EL (cell line): ENCODE data around the gene CYYR1.

ENCODE experiments used
- DNase-seq: peaks from one replicate; pipeline ENCODE4 v3.0.0-alpha.2; 2016

CYYR1 gene

GRCh38 chr21:26572702-26573381 lies at the start of gene CYYR1:
TSS of gene CYYR1 (minus strand) at chr21:26573286. CDS start at chr21:26572940, 346 bp downstream.
- peak; percentile 15 for DNase-seq

GRCh38 chr21:26617176-26617575 lies 44.1 kb upstream of the CYYR1 start:
- DNase-seq, result no peak

DNA sequence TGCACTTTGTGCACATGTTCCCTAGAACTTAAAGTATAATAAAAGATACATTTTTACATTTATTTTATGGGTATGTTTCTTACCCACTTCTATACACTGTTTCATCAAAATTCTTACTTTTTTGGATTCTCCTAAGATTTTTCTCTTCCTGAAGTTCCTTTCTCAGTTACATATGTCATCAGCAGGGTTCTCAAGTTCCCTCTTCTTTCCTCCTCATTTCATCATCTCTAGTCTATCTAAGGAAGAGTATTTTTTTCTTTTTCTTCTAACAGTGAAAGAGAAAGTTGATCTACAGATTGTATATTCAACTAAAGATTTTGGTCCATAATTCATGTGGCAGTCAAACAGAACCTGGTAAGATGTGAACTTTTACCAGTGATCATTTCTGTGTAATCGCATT lies 41.2 kb upstream of the CYYR1 start:
- DNase-seq, result no peak

GRCh38 chr21:26599261-26599660 lies 26.2 kb upstream of the CYYR1 start:
- no peak for DNase-seq

GRCh38 chr21:26597981-26598380 lies 24.9 kb upstream of the CYYR1 start:
- DNase-seq, result no peak

DNA sequence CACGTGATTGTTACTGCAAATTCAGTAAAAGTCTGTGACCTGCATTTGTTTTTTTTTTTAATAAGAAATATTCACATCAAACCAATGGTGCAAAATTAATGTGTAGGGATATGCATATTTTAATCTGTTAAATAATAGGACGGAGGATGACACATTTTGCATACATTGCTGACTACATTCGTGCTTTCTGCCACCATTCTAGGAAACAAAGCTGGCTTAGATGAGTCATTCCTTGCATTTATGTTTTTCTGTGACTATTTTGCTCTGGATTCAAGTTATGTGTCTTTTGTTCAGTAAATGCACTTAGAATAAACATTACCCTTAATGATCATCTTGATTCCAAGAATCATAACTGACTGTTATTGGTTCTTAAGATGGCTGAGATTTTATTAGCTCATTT lies 23.9 kb upstream of the CYYR1 start:
- DNase-seq, result no peak

- DNase-seq, result no peak
Measured at GRCh38 chr21:26595971-26596370, 22.9 kb upstream of the CYYR1 start.

DNA sequence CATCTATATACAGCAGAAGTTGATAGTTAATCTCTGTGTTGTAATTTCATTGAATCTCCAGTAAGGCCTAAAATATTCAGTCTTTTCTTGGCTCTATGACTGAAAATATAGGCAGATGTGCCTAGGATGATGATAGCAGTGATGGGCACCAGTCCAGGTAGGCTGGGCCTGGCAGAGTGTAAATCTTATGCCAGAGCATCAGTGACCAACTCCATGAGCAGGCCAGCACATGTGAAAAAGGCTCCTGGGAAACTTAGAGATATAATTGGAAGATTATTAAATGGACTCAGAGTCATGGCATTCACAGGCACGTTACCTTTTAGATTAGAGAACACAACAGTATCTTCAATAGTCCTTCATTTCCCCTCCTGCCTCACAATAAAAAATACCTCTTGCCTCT lies 20.7 kb upstream of the CYYR1 start:
- no peak for DNase-seq

DNA sequence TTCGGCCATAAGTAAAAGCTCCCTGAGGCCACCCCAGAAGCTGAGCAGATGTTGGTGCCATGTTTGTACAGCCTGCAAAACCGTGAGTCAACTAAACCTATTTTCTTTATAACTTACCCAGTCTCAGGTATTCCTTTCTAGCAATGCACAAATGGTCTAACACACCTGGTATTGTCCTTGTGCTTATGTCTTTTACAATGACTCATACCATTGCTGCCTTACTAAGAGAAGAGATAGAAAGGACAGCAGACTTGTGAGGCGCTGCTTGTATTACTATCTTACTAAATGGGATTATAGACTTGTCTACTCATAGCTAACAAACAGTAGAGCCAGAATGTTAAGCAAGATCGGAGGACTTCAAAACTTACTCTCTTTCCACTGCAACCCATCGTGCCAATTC lies 18.5 kb upstream of the CYYR1 start:
- DNase-seq, result no peak

- DNase-seq, result no peak
Measured at GRCh38 chr21:26588446-26588845, 15.4 kb upstream of the CYYR1 start.

DNA sequence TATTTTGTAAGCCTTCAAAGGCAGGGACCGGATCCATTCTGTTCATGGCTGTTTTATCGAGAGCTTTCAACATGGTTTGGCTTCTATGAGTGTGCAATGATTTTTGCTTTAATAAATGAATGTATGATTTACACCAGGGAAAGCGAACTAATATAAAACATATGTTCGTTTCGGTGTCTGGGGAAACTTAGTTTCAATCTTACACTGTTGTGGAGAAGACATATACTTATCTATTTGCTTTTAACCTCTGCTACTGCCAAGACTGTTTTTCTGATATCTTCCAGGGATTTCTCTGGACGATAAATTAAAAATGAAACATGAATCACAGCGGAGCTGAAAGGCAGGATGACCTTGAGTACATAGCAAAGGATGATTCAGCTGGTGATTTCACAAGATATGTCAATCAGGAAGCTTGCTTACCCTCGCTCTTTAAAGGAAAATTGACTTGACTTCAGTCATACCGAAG lies 14.7 kb upstream of the CYYR1 start:
- peak; percentile 64 for DNase-seq

DNA sequence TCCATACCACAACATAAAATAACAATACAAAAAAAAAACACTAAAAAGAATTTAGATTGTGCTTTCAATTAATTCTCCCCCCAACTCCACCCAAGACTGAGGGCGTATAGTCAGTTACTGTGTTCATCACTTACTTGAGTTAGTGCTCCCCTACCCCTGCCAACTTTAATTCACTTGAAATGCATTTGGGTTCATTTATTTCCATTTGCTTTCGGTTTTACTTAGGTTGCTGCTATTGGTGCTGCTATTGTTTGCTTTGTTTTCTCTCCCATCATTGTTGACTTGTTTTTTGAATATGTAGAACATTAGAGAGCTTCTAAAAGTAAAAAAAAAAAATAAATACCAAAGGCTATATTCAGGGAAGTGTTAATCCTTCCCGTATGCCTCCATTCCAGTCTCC lies 10.7 kb upstream of the CYYR1 start:
- no peak for DNase-seq

GRCh38 chr21:26581818-26582217 lies 8.7 kb upstream of the CYYR1 start:
- DNase-seq, result no peak

- DNase-seq, result no peak
Measured at GRCh38 chr21:26572076-26572701, 897 bp downstream of the CYYR1 start.

DNA sequence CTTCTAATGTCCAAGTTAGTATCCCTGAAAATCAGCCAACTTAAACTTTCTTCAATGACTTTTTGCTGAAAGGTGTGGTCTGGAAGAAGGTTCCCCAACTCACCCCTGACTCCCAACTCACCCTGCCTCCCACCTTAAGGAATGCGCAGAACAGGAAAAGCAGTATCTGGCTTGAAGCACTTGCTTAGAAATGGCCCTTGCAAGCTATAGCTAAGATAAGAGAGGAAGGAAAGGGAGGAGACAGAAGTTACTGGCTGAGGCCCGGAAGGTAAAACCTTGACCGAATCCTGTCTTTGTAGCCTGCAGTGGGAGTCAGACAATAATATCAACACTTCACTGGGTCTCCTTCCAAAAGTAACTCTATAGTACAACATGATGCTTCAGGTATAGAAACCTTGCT lies 2.9 kb downstream of the CYYR1 start:
- DNase-seq, result no peak

DNA sequence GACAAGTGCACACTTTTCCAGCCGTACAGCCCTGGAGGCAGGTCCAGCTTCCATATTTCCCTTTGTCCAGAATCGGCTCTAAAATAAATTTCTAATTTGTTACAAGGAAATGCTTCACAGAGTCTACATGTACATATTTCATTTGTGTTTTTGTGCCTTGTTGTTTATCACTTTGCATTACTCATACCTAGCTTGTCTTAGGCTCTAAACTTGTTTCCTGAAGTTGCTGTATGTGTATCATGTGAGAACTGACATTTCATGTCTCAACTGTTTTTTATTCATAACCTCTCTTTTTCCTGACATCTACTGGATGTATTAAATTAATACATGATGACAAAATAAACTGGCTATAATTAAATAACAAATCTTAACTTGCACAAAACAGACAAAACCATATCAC lies 7.5 kb downstream of the CYYR1 start:
- DNase-seq, result no peak

- no peak for DNase-seq
Measured at GRCh38 chr21:26565111-26565510, 8.0 kb downstream of the CYYR1 start.

DNA sequence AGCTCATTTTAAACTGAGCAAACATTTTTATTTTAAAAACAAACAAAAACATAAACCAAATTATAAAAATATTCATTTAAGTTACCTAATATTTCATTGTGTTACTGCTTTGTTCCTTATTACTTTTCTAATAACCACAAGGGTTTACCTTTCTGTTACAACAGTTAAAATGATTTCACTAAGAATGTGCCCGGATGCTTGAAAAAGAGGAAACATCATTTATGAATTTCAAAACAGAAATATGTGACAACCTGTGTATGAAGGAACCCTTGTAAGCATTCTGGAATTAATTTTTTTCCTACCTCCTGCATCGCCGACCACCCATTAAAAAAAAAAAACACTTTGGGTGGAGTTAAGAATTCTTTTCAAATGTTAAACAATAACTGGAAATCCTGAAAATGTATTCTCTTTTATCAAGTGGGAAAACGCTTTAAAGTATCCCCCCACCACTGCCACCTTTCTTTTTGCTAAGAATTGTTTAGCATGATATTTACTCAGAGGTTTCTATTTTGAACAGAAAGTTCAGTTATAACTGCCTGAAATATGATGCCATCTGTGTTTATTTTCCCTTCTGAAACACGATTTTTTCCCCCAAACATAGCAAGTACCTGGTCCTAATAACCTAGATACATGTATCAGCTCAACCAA lies 9.1 kb downstream of the CYYR1 start:
- DNase-seq, result no peak

DNA sequence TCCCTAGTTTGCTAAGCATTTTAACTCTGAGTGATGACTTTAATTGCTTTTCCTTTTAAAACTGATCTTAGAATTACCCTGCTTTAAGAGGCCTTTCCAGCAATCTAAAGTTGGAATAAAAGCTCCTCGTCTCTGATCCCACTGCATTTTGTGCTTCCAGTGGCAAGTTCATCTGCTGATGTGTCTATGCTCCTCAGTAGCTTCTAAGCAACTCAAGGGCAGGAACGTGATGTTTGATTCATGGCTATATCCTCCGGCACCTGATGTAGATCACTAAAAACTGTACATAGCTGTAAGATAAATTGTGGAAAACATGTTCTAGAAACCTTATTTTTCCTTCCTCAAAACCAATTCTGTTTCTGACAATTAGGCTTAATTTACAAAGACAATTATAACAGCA lies 12.5 kb downstream of the CYYR1 start:
- no peak for DNase-seq

DNA sequence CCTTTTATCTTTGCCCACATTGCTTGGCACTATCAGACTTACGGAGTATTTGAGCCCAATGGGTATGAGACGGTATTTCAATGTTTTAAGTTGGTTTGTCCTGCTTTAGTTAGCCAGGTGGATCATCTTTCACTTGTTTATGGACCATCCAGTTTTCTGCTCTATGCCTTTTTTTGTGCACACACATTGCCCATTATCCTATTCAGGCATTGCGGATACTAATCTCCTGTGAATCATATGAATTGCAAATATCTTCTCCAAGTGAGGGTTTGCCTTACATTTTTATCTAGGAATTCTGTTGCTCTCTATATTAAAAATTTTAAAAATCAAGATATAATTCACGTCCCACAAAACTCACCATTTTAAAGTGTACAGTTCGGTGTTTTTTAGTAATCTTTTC lies 14.0 kb downstream of the CYYR1 start:
- DNase-seq, result no peak

GRCh38 chr21:26557106-26557505 lies 16.0 kb downstream of the CYYR1 start:
- DNase-seq, result no peak

GRCh38 chr21:26555540-26556146 lies 17.4 kb downstream of the CYYR1 start:
- DNase-seq, result no peak

- DNase-seq, result no peak
Measured at GRCh38 chr21:26554365-26554764, 18.7 kb downstream of the CYYR1 start.

GRCh38 chr21:26553898-26554297 lies 19.2 kb downstream of the CYYR1 start:
- no peak for DNase-seq
